COLO829 (cell line): ENCODE data around the gene STPG3.

ENCODE experiments used
- DNase-seq: peaks from one replicate; pipeline ENCODE4 v3.0.0; 2012; ENCODE audit warnings: low spot score

Gene STPG3

DNA sequence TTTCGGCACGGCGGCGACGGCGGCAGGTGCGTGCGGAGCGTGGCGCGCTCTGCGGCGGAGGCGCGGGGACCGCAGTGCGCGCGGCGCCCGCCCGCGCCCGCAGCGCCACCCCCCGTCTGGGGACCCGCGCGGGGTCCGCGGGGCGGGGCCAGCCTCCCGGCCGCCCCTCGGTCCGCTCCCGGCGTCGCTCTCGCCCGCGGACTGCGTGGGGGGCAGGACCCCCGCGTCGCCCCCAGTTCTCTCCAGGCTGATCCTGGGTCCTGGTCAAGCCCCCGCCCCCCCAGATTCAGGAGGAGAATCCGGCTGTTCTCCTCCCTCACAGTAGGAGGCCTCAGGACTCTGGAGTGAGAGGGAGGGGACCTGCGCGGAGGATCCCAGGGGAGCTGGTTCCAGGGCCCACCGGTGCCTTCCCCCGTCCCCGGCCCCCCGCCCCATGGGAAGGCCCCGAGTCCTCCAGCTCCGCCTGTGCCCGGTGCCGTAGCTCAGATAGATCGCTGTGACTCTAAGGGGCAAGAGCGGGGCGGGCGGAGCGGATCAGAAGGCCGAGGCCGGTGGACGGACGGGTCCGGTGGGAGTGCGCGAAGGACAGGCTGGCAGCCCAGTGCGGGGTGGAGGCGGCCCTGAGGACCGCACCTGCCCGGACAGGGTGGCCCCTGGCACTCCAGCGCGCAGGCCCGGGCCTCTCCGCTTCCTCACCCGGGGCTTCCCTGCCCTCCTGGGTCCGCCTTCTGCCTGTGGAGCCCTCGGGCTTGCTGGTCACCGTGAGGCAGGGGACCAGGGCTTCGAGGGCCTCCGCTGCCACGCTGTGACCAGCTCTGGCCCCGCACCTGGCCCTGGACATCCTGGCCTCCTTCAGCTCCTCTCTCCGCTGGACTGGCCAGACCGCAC, 28.7 kb upstream of the STPG3 start, which contains the start of gene RNF208:
TSS of gene RNF208 (minus strand) at position 51 of the 888 bp plus-strand sequence. CDS start 1,028 bp downstream, outside the sequence.
- no peak for DNase-seq

GRCh38 chr9:137223078-137223970, 27.8 kb upstream of the STPG3 start:
- peak; percentile 99 for DNase-seq

DNA sequence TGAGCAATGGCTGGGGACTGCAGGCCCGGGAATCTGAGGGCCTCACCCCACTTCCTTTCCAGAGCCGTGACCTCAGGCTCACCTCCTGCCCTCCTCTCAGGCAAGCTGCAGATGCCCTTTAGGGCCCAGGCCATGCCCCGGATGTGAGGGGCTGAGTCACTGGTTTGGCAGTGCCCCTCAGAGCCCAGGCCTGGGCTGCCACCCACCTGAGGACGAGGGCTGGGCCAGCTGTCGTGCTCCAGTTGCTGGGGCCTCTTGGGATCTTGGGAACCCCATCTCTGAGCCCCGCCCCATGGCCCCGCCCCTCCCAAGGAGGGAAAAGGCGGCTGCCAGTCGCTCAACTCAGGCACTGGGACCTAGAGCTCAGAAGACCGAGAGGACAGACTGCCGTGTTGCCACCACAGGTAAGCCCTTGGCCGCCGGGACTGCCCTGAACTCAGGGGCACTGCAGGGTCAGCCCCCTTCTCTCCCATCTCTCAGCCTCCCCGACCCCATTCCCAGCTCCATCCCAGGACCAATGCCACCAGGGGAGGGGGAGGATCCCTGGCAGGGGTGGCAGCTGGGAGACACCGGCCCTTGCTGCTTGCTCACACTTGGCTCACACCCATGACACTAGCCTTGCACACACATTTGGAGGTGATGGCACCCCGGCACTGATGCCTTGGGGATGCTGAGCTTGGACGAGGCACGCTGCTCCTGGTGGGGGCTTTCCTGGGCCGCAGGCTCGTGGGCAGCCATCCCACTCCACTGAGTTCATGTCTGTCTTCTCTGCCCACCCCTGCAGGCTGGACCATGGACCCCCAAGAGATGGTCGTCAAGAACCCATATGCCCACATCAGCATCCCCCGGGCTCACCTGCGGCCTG, 26.0 kb upstream of the STPG3 start, which contains the start of gene CYSRT1:
TSS of gene CYSRT1 (plus strand) at position 345 of the 865 bp plus-strand sequence. CDS start at position 793, 448 bp downstream.
- no peak for DNase-seq

DNA sequence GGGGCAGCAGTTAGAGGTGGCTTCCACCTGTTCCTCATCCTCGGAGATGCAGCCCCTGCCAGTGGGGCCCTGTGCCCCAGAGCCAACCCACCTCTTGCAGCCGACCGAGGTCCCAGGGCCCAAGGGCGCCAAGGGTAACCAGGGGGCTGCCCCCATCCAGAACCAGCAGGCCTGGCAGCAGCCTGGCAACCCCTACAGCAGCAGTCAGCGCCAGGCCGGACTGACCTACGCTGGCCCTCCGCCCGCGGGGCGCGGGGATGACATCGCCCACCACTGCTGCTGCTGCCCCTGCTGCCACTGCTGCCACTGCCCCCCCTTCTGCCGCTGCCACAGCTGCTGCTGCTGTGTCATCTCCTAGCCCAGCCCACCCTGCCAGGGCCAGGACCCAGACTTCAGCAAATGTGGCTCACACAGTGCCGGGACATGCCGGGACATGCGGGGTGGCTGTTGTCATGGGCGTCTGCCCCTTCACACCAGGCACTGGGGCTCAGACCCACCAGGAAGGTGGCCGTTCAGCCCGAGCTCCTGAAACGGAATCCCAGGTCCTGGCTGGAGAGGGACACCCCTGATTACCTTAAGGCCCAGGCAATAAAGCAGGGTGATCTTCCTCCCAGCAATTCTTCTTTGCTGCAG, 25.3 kb upstream of the STPG3 start:
- DNase-seq = no peak

DNA sequence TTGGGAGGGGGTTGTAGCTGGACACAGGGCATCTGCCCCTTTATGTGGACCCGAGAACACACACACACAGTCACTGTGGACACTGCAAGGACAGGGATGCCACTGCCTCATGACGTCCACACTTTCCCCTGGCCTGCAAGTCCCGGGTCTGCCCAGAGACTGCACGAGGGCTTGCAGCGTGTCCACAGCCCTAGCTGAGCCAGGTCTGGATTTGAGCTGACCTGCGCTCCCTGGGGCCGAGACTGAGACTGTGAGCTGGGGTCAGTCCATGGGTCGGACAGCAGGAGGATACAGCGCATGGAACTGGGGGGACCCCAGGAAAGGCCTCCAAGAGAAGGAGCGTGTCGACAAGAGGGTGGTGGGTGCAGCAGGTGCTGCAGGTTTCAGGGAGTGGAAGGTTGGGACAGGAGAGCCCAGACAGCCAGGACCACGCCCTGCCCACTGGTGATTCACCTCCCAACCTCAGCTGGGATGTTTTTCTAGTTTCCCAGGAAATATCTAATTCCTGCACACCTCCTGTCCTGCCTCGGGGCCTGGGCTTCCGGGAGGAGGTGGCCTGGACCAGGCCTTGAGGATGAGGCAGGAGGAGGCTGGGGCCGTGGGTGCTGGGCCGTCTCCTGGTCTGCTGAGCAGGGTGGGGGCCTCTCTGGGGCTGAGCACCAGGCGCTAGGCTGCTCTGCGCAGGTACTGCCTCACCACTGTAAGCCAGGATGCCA, 24.6 kb upstream of the STPG3 start:
- DNase-seq = no peak

GRCh38 chr9:137227054-137227852, 23.8 kb upstream of the STPG3 start, which contains the start of gene RNF224:
Gene RNF224 (plus strand): TSS chr9:137227502. CDS start chr9:137228336, 834 bp downstream.
- DNase-seq = peak; percentile 61

DNA sequence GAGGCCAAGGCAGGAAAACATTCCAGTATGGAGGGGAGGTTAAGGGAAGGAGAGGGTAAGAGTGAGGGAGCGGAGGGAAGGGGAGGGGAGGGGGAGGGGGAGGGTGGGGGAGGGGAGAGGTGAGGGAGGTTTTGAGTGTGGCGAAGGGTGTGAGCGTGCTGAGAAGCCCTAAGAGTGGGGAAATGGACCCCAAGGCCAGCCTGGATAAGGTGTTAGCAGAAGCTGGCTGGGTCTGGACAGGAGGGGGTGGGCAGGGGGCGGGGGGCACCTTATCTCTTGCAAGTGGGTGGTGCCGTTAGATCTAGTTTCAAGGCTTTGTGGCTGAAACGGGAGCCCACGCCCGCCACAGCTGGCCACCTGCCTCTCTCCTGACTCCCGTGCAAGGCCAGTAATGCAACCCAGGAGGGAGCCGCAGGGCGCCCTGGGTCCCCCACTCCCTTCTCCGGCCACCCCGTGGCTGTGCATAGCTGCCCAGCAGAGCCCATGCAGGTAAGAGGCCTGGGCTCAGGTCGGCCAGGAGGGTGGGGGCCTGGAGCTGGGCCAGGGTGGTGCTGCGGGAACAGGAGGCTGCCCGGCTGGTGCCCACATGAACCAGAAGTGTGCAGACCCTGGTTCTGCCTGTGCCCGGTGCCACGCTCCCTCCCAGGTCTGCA, 23.1 kb upstream of the STPG3 start:
- no peak for DNase-seq

- DNase-seq = no peak
These were observed 22.5 kb upstream of the STPG3 start for GRCh38 chr9:137228506-137228967.

DNA sequence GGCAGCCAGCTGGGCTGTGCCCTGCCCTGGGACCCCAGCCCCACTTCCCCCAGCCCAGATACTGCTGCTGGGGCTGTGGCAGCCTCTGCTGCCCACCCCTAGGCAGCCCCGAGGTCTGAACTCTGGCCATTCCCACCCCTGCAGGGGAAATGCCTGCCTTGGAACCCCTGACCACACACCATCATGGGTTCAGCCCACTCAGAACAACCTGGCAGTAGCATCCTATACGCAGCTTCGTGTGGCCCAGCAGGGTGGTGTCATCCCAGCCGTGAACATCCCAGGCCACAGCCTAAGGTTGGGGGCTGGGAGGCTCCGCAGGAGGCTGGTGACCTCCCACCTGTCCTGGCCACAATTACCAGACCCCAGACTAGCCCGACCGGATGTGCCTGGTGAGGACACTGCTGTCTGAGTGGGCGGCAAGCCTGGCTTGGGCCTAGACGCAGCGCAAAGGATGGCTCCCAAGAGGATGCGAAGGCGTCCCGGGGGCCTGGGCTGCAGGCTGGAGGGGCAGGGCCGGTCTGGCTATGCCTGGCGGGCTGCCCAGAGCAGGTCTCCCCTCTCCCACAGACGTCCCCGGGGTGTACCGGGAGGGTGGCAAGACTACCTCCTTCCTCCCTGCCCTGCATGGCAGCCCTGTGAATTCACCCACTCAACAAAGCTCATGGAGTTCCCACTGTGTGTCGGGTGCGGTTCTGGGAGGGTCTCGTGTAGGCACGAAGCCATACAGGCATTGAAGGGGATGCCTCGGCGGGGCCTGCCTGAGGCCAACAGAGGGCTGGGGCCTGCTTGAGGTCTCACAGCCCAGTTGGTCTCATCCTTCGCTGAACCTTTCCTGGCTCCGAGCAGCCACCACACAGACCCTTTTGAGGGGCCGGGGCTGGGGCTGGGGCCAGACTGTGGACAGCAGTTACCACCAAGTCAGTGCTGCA, 21.9 kb upstream of the STPG3 start:
- no peak for DNase-seq

GRCh38 chr9:137229903-137230704, 21.0 kb upstream of the STPG3 start:
- no peak for DNase-seq

GRCh38 chr9:137230705-137231371, 20.2 kb upstream of the STPG3 start, which contains the start of gene SLC34A3:
Gene SLC34A3 (plus strand): TSS chr9:137230901. CDS start chr9:137231703, 802 bp downstream.
- no peak for DNase-seq

GRCh38 chr9:137231372-137232039, 19.6 kb upstream of the STPG3 start:
- DNase-seq = no peak

GRCh38 chr9:137232101-137232500, 19.0 kb upstream of the STPG3 start:
- no peak for DNase-seq

- no peak for DNase-seq
These were observed 18.6 kb upstream of the STPG3 start for GRCh38 chr9:137232510-137232909.

DNA sequence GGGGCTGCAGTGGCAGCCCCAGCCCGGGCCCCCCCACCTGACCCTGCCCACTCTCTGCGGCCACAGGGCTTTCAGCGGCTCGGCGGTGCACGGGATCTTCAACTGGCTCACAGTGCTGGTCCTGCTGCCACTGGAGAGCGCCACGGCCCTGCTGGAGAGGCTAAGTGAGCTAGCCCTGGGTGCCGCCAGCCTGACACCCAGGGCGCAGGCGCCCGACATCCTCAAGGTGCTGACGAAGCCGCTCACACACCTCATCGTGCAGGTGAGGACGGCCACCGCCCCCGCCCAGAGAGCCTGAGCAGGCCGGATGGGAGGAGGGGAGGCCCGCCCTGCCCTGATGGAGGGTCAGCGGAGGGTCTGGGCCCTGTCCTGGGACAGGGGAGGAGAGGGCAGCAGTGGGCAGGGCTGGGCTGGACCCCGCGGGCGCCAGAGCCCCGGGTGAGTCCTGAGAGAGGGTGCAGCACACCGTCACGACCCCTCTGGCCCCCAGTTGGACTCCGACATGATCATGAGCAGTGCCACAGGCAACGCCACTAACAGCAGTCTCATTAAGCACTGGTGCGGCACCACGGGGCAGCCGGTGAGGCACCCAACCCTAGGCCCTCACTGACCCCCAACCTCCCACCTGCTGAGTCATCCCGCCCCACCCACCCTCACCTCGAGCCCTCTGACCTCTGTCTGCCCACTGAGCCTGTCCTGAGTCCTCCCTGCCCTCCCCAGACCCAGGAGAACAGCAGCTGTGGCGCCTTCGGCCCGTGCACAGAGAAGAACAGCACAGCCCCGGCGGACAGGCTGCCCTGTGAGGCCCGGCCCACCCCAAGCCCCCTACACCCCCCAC, 17.7 kb upstream of the STPG3 start:
- DNase-seq = no peak
